BLaER1 (cell line): ENCODE data around the gene EVA1C.

Experiments
- H3K27ac ChIP-seq: shearing (Covaris generic); formaldehyde crosslinking; 2 replicates; pipeline ENCODE4 v1.8.1; 2022
- H3K27me3 ChIP-seq: shearing (Covaris generic); formaldehyde crosslinking; 2 replicates; pipeline ENCODE4 v1.8.1; 2022
- H3K36me3 ChIP-seq: shearing (Covaris generic); formaldehyde crosslinking; 2 replicates; pipeline ENCODE4 v1.8.1; 2022
- H3K4me1 ChIP-seq: shearing (Covaris generic); formaldehyde crosslinking; 2 replicates; pipeline ENCODE4 v1.8.1; 2022
- H3K4me2 ChIP-seq: shearing (Covaris generic); formaldehyde crosslinking; 2 replicates; pipeline ENCODE4 v1.8.1; 2022
- H3K4me3 ChIP-seq: shearing (Covaris generic); formaldehyde crosslinking; 2 replicates; pipeline ENCODE4 v1.8.1; 2022
- H3K9ac ChIP-seq: shearing (Covaris generic); formaldehyde crosslinking; 2 replicates; pipeline ENCODE4 v1.8.1; 2022
- H3K9me3 ChIP-seq: shearing (Covaris generic); formaldehyde crosslinking; 2 replicates; pipeline ENCODE4 v1.8.1; 2022
- H4K20me1 ChIP-seq: shearing (Covaris generic); formaldehyde crosslinking; 2 replicates; pipeline ENCODE4 v1.8.1; 2022
- Cebpa-rat ChIP-seq: shearing (Covaris generic); IDR thresholded peaks from 2 replicates; pipeline ENCODE4 v1.8.1; 2022

EVA1C gene

GRCh38 chr21:32472890-32473765 lies 60.6 kb downstream of the EVA1C start:
- no peak overlapping the region for H3K9ac ChIP-seq
- no peaks in the 10 kb centered on the region for H3K27me3 ChIP-seq
- no peaks in the 10 kb centered on the region for H3K36me3 ChIP-seq
- no peak overlapping the region for H3K4me3 ChIP-seq
- no peak for TF ChIP-seq Cebpa-rat
- H4K20me1 ChIP-seq, result no peaks in the 10 kb centered on the region
- no peak overlapping the region for H3K4me2 ChIP-seq
- no peaks in the 10 kb centered on the region for H3K9me3 ChIP-seq
- peaks cover 14% of the 10 kb centered on the region for H3K4me1 ChIP-seq
- H3K27ac ChIP-seq, result no peak overlapping the region

GRCh38 chr21:32474179-32475059 lies 61.9 kb downstream of the EVA1C start:
- Histone ChIP-seq H3K4me3 (no peak overlapping the region), H3K36me3 (no peaks in the 10 kb centered on the region), H3K9ac (no peak overlapping the region), H3K9me3 (no peaks in the 10 kb centered on the region), H3K4me1 (peaks cover 20% of the 10 kb centered on the region), H3K27ac (no peak overlapping the region), H3K4me2 (no peak overlapping the region), H3K27me3 (no peaks in the 10 kb centered on the region), H4K20me1 (no peaks in the 10 kb centered on the region)
- no peak for TF ChIP-seq Cebpa-rat

- TF ChIP-seq Cebpa-rat, result no peak
- no peak overlapping the region for H3K27ac ChIP-seq
- H3K4me2 ChIP-seq, result no peak overlapping the region
- no peaks in the 10 kb centered on the region for H4K20me1 ChIP-seq
- H3K36me3 ChIP-seq, result no peaks in the 10 kb centered on the region
- H3K9me3 ChIP-seq, result no peaks in the 10 kb centered on the region
- no peaks in the 10 kb centered on the region for H3K27me3 ChIP-seq
- H3K4me1 ChIP-seq, result peaks cover 20% of the 10 kb centered on the region
- no peak overlapping the region for H3K4me3 ChIP-seq
- no peak overlapping the region for H3K9ac ChIP-seq
Observed at GRCh38 chr21:32475162-32475812, 62.8 kb downstream of the EVA1C start.

- H3K4me2 ChIP-seq, result peak overlapping the region; percentile 58
- peak overlapping the region; percentile 1; the same call in 1 of the 2 replicates for H3K27ac ChIP-seq
- peaks cover 20% of the 10 kb centered on the region for H3K4me1 ChIP-seq
- no peaks in the 10 kb centered on the region for H3K36me3 ChIP-seq
- H3K9ac ChIP-seq, result no peak overlapping the region
- no peak for TF ChIP-seq Cebpa-rat
- no peaks in the 10 kb centered on the region for H4K20me1 ChIP-seq
- no peaks in the 10 kb centered on the region for H3K27me3 ChIP-seq
- no peak overlapping the region for H3K4me3 ChIP-seq
- no peaks in the 10 kb centered on the region for H3K9me3 ChIP-seq
Observed at GRCh38 chr21:32476661-32477423, 64.3 kb downstream of the EVA1C start.

- Histone ChIP-seq H3K4me1 (peaks cover 26% of the 10 kb centered on the region), H3K36me3 (no peaks in the 10 kb centered on the region), H4K20me1 (no peaks in the 10 kb centered on the region), H3K4me2 (peak overlapping the region; percentile 58), H3K4me3 (no peak overlapping the region), H3K27me3 (no peaks in the 10 kb centered on the region), H3K27ac (peak overlapping the region; percentile 1; the same call in 1 of the 2 replicates), H3K9ac (no peak overlapping the region), H3K9me3 (no peaks in the 10 kb centered on the region)
- no peak for TF ChIP-seq Cebpa-rat
Observed at GRCh38 chr21:32477424-32477745, 64.9 kb downstream of the EVA1C start.

GRCh38 chr21:32481875-32482408 lies 69.4 kb downstream of the EVA1C start:
- no peak overlapping the region for H3K4me2 ChIP-seq

GRCh38 chr21:32482565-32483292 lies 70.2 kb downstream of the EVA1C start:
- no peaks in the 10 kb centered on the region for H3K27me3 ChIP-seq
- peaks cover 16% of the 10 kb centered on the region; the same call in 1 of the 2 replicates for H3K4me1 ChIP-seq
- TF ChIP-seq Cebpa-rat, result no peak
- no peak overlapping the region for H3K9ac ChIP-seq
- H3K9me3 ChIP-seq, result no peaks in the 10 kb centered on the region
- no peak overlapping the region for H3K27ac ChIP-seq
- no peak overlapping the region for H3K4me3 ChIP-seq
- no peaks in the 10 kb centered on the region for H3K36me3 ChIP-seq
- H4K20me1 ChIP-seq, result no peaks in the 10 kb centered on the region
- no peak overlapping the region for H3K4me2 ChIP-seq

More at GRCh38 chr21:32481875-32482408, 69.4 kb downstream of the EVA1C start:
- no peaks in the 10 kb centered on the region for H3K27me3 ChIP-seq
- H3K9ac ChIP-seq, result no peak overlapping the region
- no peak overlapping the region for H3K4me3 ChIP-seq
- TF ChIP-seq Cebpa-rat, result no peak
- H3K9me3 ChIP-seq, result no peaks in the 10 kb centered on the region
- no peaks in the 10 kb centered on the region for H3K36me3 ChIP-seq
- H3K4me1 ChIP-seq, result peaks cover 22% of the 10 kb centered on the region
- H4K20me1 ChIP-seq, result no peaks in the 10 kb centered on the region
- no peak overlapping the region for H3K27ac ChIP-seq

GRCh38 chr21:32483293-32483595 lies 70.7 kb downstream of the EVA1C start:
- Histone ChIP-seq H3K9me3 (no peaks in the 10 kb centered on the region), H3K27ac (no peak overlapping the region), H3K27me3 (no peaks in the 10 kb centered on the region), H4K20me1 (no peaks in the 10 kb centered on the region), H3K4me2 (no peak overlapping the region), H3K4me1 (peaks cover 11% of the 10 kb centered on the region; the same call in 1 of the 2 replicates), H3K9ac (no peak overlapping the region), H3K36me3 (no peaks in the 10 kb centered on the region), H3K4me3 (no peak overlapping the region)
- no peak for TF ChIP-seq Cebpa-rat
